Loucy (cell line): ENCODE measurements around the gene CD248.

Source experiments
- CTCF ChIP-seq: fragments of 200-600 bp; sonication (generic); conservative IDR thresholded peaks from 2 replicates; pipeline ENCODE4 v1.5.1; 2014; ENCODE audit warnings: mild to moderate bottlenecking, antibody characterized with exemption, low read length
- EZH2phosphoT487 ChIP-seq: fragments of 200-600 bp; IDR thresholded peaks from 2 replicates; pipeline ENCODE4 v1.6.1; 2018; ENCODE audit warnings: antibody characterized with exemption, mild to moderate bottlenecking, moderate library complexity, borderline replicate concordance

GRCh38 chr11:66363805-66364535 is 47.1 kb upstream of the CD248 start:
- peak; percentile 86 for TF ChIP-seq CTCF
- TF ChIP-seq EZH2phosphoT487 = no peak
